GM21786 (cell line): ENCODE measurements around the gene L3MBTL4.
"Not testable (repeated sequence)": the region's sequence is repeated elsewhere in the genome, so short reads cannot be mapped to it uniquely, and the experiment has no call there.

ENCODE experiments used
- ATAC-seq: cut with Tn5 transposase; IDR thresholded peaks from one replicate; pipeline ENCODE4 v1.9.1; 2021; ENCODE audit not compliant: unreplicated experiment

Gene L3MBTL4

DNA sequence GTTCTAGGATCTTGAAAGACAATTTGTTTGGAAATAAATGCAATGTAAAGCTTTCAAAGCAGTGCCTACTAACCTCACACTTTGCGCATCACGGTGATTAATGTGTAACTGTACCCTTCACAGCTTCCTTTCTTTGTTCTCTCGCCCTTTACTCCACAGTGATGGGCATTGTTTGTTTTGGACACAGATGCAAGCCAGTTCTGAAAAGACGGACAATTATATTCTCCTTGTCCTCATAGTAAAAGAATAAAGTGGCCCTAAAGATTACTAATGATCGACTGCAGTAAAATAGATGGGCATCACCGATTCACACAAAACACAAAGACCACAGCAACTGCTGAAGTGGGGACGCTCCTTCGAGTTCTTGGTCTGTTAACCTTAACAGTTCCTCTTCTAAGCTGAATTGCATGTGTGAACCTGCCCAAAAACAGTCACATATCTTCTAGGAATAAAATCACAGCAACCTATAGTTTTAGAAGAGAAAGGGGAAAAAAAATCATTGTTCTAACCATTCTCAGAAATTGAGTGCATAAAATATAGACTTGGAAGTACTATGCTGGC lies 7.7 kb downstream of the L3MBTL4 start:
- no peak for ATAC-seq

DNA sequence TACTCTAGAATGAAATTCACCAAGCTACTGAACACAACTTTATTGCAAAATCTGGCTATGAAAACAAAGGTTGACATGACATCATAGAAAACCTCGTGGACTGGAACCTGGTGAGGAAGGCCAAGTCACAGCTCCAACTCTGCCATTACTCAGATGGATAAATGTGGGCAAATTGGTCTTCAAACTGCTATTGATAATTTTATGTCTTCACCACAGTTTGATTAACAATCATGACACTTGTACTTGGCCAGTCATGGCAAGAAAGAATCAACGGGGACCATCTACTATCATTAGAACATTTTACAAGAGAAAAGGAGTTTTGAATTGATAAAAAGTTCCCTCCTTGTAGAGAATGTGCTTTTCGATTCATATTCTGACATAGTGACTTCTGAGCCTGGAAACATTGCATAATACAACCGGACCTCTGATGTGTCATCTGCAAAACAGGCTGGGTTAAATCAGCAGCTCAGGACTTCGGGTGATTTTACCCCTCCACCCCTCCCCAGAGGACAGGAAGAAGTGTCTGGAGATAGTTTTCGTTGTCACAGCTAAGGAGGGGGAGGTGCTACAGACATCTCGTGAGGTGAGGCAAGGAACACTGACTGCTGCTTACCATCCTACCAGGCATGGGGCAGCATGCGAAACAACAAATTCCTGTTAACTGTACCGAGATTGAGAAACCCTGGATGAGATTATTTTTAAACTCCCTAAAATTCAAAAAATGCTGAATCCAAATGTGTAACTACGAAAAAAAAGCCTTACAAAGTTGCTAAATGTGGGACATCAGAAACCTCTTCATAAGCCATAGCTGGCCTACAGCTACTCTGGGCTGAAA lies 8.4 kb downstream of the L3MBTL4 start:
- no peak for ATAC-seq

DNA sequence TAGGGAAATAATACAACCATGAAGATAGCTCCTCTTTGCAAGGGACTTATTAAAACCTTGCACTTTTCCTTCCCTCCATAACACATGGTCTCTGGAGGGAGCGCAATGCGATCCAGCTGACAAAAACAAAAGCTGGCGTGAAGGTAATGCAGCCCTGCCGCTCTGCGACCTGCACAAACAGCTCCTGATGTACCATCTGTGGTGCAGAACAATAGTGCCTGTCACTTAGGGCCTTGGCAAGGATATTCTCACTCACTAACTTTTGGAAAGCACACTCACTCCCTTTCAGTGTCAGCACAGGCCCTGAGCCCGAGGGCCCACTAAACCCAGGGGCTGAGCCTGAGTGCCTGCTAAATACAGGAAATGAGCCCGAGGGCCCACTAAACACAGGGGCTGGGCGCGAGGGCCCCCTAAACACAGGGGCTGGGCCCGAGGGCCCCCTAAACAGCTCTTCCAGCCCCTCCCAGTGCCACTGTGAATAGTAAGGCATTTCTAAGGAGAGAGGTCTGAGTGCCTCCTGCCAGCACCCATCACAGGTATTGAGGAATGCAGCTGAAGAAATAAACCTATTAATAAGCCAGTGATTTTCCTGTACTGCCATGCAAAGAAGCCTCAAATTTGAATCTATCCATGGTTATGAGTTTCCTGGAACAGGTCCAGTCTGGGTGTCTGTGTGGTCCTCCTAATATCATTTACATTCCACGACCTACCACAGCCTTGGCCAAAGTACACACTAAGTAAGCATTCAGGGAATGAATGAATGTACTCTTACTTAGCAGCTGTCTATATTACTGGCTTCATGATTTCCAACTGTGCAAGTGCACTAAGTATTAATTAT lies 9.3 kb downstream of the L3MBTL4 start:
- no peak for ATAC-seq

DNA sequence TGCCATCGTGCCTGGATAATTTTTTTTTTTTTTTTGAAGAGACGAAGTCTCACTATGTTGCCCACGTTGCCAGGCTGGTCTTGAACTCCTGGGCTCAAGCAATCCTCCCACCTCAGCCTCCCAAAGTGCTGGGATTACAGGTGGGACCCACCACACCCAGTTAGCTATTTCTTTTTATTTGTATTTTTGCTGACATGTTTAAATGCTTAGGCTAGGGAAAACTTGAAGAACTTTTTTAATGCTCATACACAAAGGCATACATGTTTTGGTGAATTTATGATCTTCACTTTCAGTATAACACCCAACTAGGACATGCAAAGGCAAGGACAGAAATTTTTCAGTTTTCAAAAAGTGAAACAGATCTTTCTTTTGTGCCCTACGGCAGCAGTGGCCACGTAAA lies 9.9 kb downstream of the L3MBTL4 start:
- ATAC-seq, result no peak

DNA sequence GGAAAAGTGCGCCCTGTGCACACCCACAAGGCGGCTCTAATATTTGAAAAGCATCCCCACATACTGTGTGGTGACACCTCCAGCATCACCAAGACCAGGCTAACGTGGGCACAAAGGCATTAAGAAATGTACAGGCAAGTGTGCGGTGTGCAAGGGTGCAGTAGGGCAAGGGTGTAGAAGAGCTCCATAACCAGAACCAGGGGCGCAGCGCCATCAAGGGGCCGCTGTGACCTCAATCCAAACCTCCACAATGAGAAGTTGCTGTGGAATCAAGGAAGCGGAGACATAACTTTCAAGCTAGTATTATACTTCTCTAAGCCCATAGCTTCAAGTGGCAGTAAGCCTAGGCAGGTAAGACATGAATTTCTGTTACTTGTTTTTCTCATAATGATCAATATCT lies 13.0 kb downstream of the L3MBTL4 start:
- ATAC-seq, result no peak

DNA sequence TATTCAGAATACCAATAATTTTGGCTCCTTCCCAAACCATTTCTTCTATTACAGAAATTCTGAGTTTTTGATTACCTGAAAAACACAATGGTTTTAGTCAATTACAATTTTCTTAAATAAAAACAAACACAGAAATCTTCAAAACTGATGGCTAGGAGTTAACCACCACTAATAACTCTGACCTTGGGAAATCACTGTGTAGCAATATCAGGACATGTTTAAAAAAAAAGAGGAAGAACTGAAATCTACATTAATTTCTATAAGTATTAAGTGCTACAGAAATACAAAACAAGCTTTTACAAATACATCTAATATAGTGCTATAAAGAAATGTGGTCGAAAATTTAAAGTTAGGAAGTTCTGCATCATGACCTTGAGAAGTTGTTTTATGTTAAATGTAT lies 14.9 kb downstream of the L3MBTL4 start:
- no peak for ATAC-seq

DNA sequence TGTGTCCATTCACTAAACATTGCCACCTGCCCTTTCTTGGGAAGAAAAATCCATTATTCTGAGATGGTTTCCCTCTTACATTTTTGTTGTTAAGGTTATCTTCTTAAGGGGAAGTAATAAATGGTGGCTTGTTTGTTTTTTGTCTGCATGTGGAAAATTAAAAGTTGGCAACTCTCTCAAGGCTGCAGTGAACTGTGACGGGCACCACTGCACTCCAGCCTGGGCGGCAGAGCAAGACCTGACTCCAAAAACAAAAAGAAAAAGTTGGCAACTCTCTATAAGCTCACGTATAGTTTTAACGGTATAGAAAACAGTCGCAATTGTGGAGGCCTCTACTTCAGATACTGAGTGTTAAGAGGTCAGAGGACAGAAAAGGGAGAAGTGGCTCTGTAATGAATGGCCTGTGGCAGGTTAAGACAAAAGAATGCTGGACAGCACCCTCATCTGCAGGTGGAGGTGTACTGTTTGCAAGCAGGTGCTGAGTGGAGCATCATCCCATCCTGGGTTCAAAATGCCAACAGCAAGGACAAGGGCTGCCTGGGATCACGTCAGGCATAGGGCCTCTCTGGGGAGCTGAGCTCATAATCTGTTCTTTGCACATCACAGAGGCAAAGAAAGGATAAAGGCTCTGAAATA lies 16.7 kb downstream of the L3MBTL4 start:
- ATAC-seq, result no peak

DNA sequence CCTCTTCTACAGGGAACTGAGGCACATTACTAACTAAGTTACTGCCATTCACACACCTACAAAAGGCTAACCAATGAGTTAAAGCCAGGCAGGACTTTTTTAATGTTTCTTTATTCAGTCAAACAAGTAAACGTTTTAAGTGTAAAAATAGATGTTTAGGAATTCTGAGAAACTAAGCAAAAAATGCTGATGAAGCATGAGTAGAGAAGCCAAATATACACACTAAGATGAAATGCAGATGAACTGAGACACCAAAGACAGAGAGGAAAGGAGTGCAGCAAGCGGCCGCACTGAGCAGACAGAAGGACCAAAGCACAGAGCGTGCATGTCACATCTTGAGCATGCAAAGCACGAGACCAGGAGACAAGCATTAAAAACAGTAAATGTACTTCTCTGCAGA lies 17.9 kb downstream of the L3MBTL4 start:
- no peak for ATAC-seq

DNA sequence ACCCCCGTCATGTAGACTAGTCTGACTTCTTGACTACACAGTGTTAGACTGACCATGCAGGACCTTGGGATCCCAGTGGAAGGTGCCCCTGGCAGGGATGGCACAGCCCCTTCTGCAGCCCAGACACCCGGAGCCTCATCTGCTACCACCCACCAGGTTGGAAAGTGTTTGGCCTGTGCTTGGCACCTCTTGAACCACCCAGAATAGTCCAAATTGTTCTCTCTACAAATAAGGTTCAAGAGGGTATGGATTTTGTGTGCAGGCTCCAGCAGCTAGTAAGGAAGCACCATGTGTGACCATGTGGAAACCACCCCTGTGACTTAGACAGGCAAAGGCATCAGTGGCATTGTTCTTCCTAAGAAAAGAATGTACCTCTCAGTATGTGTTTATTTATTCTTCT lies 18.4 kb downstream of the L3MBTL4 start:
- ATAC-seq, result no peak

DNA sequence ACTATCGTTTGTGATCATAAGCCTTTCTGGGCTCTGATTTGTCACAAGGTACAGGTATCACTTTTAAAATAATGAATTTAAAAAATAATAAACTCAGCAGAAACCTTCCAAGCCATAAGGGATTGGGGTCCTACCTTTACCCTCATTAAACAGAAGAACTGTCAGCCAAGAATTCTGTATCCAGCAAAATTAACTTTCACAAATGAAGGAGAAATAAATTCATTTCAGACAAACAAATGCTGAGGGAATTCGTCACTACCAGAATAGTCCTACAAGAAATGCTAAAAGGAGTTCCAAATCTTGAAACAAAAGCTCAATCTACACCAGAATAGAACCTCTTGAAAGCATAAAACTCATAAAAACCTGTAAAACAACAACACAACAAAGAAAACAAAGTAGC lies 25.7 kb downstream of the L3MBTL4 start:
- no peak for ATAC-seq

DNA sequence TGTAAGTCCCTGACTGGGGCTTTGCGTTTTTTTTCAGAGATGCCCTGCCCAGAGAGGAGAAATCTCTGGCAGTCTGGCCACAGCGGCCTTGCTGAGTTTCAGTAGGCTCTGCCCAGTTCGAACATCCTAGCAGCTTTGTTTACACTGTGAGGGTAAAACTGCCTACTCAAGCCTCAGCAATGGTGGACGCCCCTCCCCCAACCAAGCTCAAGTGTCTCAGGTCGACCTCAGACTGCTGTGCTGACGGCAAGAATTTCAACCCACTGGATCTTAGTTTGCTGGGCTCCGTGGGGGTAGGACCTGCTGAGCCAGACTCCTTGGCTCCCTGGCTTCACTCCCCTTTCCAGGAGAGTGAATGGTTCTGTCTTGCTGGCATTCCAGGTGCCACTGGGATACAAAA lies 31.7 kb downstream of the L3MBTL4 start:
- no peak for ATAC-seq

DNA sequence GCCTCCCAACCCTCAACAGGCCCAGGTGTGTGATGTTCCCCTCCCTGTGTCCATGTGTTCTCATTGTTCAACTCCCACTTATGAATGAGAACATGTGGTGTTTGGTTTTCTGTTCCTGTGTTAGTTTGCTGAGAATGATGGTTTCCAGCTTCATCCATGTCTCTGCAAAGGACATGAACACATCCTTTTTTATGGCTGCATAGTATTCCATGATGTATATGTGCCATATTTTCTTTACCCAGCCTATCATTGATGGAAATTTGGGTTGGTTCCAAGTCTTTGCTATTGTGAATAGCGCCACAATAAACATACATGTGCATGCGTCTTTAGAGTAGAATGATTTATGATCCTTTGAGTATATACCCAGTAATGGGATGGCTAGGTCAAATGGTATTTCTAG lies 37.2 kb downstream of the L3MBTL4 start:
- ATAC-seq, result not testable (repeated sequence)

DNA sequence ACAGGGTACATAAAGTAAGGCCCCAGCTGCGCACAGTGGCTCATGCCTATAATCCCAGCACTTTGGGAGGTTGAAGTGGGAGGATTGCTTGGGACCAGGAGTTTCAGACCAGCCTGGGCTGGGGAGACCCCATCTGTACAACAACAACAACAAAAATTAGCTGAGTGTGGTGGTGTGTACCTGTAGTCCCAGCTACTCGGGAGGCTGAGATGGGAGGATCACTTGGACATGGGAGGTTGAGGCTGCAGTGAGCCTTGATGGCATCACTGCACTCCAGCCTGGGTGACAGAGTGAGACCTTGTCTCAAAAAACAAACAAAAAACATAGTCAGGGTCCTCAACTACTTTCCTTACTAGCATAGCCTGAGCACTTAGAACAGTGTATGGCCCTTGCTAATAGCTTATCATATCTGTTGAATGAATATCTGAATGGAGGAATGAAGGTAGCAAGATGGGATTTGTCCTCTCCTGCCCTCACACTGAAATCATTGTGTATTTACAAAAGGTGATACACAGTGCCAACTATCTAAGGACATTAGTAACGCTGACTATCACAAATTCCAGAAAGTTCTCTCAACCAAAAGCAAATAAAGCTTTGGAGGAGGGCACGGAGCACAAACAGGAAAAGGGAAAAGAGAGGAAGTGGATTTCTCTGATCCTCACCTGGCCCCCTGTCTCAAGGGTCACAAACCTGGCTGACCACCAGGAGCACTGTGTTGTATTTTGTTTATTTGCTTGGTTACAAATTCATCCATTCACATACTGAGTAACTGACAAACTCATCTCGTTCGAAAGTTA lies 38.1 kb downstream of the L3MBTL4 start:
- ATAC-seq, result no peak

DNA sequence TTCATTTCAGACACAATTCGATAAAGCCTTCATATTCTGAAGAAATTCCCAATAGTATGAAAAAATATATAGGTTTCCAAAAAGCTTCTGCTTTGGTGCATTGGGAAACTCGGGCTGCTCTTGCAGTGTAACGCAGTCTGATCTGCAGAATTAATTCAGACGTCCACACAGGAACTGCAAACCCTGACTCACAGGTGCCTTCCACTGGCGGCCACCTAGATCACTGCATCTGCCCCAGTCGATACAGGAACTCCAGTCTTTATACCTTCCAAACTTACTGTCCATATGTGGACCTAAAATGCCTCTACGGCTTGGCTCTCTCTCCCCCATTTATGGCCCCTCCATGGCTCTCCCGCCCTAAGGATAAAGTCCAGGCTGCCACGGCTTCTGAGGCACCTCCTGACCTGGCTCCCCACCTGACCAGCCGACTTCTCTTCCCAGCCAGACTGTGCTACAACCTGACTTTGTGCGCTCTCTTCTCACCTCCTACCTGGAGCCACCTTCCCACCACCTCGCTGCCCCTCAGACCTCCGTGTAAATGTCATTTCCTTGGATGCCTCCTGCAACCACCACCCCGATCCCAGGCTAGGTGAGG lies 39.7 kb downstream of the L3MBTL4 start:
- ATAC-seq, result no peak

DNA sequence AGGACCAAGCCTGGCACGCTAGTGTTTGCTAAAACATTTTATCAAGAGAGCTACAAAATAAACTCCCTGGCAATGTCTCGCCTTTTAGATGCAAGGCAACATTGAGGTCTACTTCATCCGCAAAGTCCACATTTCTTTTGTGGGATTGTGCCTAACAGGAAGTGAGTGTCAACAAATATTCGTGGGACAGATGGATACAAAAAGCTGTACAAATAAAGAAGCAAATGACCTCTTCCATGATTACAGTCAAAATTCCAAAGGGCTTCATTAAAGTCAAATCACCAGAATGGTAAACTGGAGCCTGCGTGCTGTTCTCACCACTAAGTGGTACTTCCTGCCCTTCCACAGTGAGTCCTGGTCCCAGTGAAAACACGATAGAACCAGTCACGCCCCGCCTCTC lies 40.4 kb downstream of the L3MBTL4 start:
- ATAC-seq, result no peak

DNA sequence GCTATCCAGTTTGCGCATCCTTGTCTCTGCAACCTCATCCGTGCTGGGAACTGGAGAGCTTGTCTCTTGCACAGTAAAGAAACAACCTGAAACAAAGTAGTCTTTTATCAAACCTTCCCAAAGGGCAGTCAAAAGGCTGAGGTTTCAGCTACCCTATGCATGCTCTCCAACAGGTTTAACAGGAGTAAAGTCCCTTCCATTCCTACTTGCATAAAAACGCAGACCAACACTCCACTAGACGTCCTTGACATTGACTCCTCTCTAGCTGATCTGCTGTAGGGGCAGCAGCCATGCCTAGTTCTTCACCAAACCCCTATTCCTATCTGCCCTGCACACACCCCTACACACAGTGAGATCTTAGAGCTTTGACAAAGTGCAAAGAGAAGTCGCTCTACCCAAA lies 41.5 kb downstream of the L3MBTL4 start:
- no peak for ATAC-seq

DNA sequence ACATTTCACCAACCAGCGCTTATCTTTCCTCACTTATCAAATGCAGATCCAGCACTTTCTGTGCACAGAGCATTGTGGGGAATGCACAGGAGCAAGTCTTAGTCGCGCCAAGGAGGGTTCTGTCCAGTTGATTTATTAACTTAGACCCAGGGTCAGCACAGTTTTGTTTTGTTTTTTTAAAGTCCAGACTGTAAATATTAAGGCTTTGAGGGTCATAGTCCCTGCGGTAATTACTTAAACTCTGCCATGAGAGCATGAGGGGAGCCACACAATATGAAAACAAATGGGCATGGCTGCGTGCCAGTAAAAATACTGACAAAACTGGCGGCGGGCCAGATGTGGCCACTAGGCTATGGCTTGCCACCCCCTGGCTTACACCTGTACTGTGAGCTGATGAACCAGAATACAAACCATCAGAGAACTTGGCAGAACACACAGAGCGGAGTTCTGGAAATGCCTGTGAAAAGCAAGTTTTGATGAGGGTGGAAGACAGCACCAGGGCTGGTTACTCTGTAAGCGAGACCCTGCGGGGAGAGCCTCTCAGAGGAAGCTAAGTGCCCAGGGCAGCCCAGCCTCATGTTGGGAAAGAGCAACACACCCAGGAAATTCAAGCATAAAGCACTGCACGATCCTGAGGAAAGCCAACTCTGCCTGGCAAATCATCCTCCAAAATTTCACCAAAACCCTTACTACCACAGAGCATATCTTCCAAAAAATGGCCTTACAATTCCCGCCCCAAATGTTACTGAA lies 43.6 kb downstream of the L3MBTL4 start:
- ATAC-seq, result no peak

DNA sequence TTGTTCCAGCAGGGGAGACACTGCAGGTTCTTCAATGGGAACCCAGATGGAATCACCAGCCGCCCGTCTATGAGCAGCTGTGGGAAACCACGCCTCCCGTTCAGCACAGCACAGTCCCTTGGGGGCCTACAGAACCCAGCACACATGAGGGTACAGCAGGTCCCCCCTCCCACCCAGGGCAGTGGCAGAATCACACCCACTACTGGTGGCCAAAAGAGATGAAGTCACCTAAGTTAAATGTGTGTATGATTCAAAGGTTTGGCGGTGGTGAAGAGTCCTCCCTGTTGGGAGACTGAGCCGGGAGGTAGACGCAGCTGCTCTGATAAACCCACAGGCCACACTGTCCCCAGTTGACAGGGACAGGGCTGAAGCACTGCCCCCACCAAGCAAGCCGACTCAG lies 44.3 kb downstream of the L3MBTL4 start:
- no peak for ATAC-seq

DNA sequence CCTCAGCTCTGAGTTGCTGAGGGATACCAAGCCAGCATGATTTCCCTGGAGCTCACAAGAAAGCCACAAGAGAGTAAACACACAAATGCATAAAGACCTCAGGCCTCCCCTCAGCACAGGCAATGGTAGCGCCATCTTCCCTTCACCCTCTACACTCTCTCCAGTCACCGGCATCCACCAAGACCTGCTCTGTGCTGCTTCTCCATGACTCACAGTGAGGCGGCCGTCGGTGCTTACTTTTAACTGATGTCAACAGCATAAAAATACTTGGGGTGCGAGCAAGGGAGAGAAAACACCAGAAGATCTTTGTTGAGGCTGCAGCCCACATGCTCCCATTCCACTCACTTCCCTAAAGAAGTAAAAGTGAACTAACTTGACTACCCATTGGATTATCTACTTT lies 46.7 kb downstream of the L3MBTL4 start:
- no peak for ATAC-seq

DNA sequence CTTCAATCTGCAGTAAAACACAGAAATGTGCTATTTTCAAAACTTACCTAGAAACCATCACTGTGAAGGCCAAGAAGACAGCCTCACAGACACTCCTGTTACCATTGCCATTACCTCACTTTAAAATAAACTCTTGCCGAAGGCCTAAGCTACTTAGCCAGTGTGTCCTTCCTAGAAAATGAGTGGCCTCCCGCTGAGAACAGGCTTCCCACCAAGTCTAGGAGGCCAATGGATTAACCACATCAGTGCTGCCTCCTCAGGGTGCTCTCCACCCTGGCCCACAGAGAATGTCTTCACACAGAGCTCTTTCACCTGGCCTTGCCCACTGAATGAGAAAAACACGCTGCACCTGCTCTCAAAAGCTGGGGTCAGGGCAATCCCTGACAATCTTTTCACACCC lies 47.5 kb downstream of the L3MBTL4 start:
- no peak for ATAC-seq
